Measurements from ENCODE around the gene SYT4.

GRCh38 chr18:43310239-43310638 is 32.9 kb upstream of the SYT4 start:
- TF ChIP-seq CTCF (IDR thresholded peaks at IDR 0.05; ENCODE audit: low read depth, low read length, poor library complexity, severe bottlenecking) (no peak), EZH2phosphoT487 (IDR thresholded peaks at IDR 0.05; ENCODE audit: borderline replicate concordance, low read length) (no peak)
